Left ventricle myocardium inferior (tissue), 1 donor: ENCODE data around the gene IGLON5. TPM values are rescaled to one million over a fixed set of nuclear protein-coding genes. Genes with fewer than 3 reads are reported as not detected.
A peak's percentile ranks its signal among the peaks of the same experiment; 100 is the strongest.

Experiments
- DNase-seq: peaks from one replicate; pipeline ENCODE4 v3.0.0-alpha.2; 2020
- H3K27ac ChIP-seq: fragments of 200-600 bp; replicated peaks from 2 replicates; pipeline ENCODE4 v1.8.0; 2021
- H3K27me3 ChIP-seq: fragments of 200-600 bp; 2 replicates; pipeline ENCODE4 v1.8.0; 2021; ENCODE audit warnings: low read depth
- H3K36me3 ChIP-seq: fragments of 200-600 bp; 2 replicates; pipeline ENCODE4 v1.8.0; 2021
- H3K4me1 ChIP-seq: fragments of 200-600 bp; 2 replicates; pipeline ENCODE4 v1.8.0; 2021
- H3K4me3 ChIP-seq: fragments of 200-600 bp; 2 replicates; pipeline ENCODE4 v1.8.0; 2021; ENCODE audit warnings: mild to moderate bottlenecking, moderate library complexity
- H3K9me3 ChIP-seq: fragments of 200-600 bp; replicated peaks from 2 replicates; pipeline ENCODE4 v1.8.0; 2021
- intact Hi-C: fragments of 100-400 bp; cut with micrococcal nuclease; formaldehyde crosslinking; loops from one replicate; pipeline ENCODE4 v1.11.0; 2022
- total RNA-seq: library from RNA; stranded (reverse); fragmentation: NEBNext Ultra II Directional; extraction: Animal tissue kit (Norgen Biotek cat#: 25700); gene quantifications from one replicate; pipeline ENCODE4 v1.2.1, GENCODE V29; 2021
- TF ChIP-seq, protein P1 (sequence below): fragments of 200-600 bp; IDR thresholded peaks from 2 replicates; pipeline ENCODE4 v1.8.0; 2021; ENCODE audit warnings: antibody characterized with exemption, mild to moderate bottlenecking, borderline replicate concordance
- donor health status: DM: no; HTN: yes; CAD: no; lungs with severe emphysema.

The IGLON5 gene
- total RNA-seq, 1 donor from 2014 or later: not detected

DNA sequence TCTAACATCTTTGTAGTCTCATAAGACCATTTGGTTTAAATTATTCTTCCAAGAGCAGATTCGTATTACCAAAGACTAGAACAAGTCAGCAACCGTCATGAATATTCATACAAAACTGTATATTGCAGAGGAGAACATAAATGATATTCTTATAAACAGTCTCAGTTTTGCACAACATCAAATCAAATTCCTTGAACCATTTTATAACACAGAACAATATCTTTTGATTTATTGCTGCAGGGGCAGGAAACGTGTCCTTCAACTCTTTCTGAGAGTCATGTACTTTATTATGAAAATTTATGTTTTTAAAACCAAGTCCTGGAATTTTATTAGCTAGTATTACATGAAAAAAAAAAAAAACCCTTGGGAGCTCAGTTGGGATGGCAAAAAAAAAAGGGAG is 34.3 kb upstream of the IGLON5 start:
- TF ChIP-seq, protein P1, sequence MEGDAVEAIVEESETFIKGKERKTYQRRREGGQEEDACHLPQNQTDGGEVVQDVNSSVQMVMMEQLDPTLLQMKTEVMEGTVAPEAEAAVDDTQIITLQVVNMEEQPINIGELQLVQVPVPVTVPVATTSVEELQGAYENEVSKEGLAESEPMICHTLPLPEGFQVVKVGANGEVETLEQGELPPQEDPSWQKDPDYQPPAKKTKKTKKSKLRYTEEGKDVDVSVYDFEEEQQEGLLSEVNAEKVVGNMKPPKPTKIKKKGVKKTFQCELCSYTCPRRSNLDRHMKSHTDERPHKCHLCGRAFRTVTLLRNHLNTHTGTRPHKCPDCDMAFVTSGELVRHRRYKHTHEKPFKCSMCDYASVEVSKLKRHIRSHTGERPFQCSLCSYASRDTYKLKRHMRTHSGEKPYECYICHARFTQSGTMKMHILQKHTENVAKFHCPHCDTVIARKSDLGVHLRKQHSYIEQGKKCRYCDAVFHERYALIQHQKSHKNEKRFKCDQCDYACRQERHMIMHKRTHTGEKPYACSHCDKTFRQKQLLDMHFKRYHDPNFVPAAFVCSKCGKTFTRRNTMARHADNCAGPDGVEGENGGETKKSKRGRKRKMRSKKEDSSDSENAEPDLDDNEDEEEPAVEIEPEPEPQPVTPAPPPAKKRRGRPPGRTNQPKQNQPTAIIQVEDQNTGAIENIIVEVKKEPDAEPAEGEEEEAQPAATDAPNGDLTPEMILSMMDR: no peak
- Histone ChIP-seq H3K4me1 (no peaks in the 10 kb centered on the region), H3K36me3 (no peaks in the 10 kb centered on the region), H3K27ac (no peak overlapping the region), H3K4me3 (no peak overlapping the region), H3K27me3 (peaks cover 66% of the 10 kb centered on the region), H3K9me3 (no peaks in the 10 kb centered on the region)
- DNase-seq: no peak
- intact Hi-C loops: no loop called here

GRCh38 chr19:51282335-51282734 is 29.1 kb upstream of the IGLON5 start:
- no peaks in the 10 kb centered on the region for H3K4me1 ChIP-seq
- peaks cover 12% of the 10 kb centered on the region for H3K9me3 ChIP-seq
- TF ChIP-seq, protein P1: no peak
- H3K27me3 ChIP-seq: peaks cover 86% of the 10 kb centered on the region
- H3K4me3 ChIP-seq: no peak overlapping the region
- H3K27ac ChIP-seq: no peak overlapping the region
- intact Hi-C loops: no loop called here
- DNase-seq: no peak
- H3K36me3 ChIP-seq: no peaks in the 10 kb centered on the region

- no peaks in the 10 kb centered on the region for H3K4me1 ChIP-seq
- H3K9me3 ChIP-seq: peaks cover 12% of the 10 kb centered on the region
- DNase-seq: no peak
- no peaks in the 10 kb centered on the region for H3K36me3 ChIP-seq
- intact Hi-C loops: no loop called here
- no peak overlapping the region for H3K27ac ChIP-seq
- H3K27me3 ChIP-seq: peaks cover 87% of the 10 kb centered on the region
- H3K4me3 ChIP-seq: no peak overlapping the region
- TF ChIP-seq, protein P1: no peak
These were observed 25.8 kb upstream of the IGLON5 start for GRCh38 chr19:51285682-51286081.

GRCh38 chr19:51289635-51290034 is 21.8 kb upstream of the IGLON5 start:
- intact Hi-C loops: no loop called here
- peaks cover 91% of the 10 kb centered on the region for H3K27me3 ChIP-seq
- no peak overlapping the region for H3K4me3 ChIP-seq
- H3K4me1 ChIP-seq: no peaks in the 10 kb centered on the region
- no peaks in the 10 kb centered on the region for H3K9me3 ChIP-seq
- TF ChIP-seq, protein P1: no peak
- H3K36me3 ChIP-seq: no peaks in the 10 kb centered on the region
- no peak overlapping the region for H3K27ac ChIP-seq
- DNase-seq: no peak

DNA sequence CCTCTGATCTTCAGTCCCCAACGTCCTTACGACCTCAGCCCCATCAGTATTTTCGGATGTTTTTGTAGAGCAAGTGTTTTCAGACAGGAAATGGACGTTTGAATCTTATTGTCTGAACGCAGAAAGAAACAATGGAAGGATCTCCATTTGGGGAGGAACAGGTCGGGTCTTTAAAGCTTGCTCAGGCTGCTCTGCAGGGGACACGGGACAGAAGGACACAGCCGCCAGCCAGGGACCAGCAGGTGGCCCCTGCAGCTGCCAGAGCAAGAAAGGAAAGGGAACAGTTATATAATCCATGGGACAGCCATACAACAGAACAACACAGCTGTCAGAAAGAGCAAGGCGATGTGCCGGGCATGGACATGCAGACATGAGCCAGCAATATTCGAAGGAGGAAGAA is 18.5 kb upstream of the IGLON5 start:
- H3K4me1 ChIP-seq: no peaks in the 10 kb centered on the region
- TF ChIP-seq, protein P1: no peak
- no peaks in the 10 kb centered on the region for H3K9me3 ChIP-seq
- H3K27ac ChIP-seq: no peak overlapping the region
- H3K4me3 ChIP-seq: no peak overlapping the region
- H3K27me3 ChIP-seq: peaks cover 98% of the 10 kb centered on the region
- no peaks in the 10 kb centered on the region for H3K36me3 ChIP-seq
- intact Hi-C loops: no loop called here
- peak; percentile 25 for DNase-seq
